ENCODE data around the gene EXOC4.

DNA sequence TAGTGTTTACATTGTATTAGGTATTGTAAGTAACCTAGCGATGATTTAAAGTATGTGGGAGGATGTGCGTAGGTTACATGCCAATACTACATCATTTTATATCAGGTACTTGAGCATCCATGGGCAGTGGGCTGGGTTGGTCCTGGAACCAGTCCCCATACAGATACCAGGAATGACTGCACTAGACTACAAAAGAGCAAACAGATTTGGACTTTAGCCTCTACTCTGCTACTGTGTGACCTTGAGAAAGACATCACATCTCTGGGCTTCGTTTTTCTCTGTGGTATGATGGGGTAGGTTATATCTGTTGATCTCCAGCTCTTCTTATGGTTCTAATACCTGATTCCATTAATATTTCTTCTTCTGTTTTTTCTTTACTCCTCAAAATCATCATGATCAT lies 461.8 kb downstream of the EXOC4 start:
- TF ChIP-seq, protein P1, sequence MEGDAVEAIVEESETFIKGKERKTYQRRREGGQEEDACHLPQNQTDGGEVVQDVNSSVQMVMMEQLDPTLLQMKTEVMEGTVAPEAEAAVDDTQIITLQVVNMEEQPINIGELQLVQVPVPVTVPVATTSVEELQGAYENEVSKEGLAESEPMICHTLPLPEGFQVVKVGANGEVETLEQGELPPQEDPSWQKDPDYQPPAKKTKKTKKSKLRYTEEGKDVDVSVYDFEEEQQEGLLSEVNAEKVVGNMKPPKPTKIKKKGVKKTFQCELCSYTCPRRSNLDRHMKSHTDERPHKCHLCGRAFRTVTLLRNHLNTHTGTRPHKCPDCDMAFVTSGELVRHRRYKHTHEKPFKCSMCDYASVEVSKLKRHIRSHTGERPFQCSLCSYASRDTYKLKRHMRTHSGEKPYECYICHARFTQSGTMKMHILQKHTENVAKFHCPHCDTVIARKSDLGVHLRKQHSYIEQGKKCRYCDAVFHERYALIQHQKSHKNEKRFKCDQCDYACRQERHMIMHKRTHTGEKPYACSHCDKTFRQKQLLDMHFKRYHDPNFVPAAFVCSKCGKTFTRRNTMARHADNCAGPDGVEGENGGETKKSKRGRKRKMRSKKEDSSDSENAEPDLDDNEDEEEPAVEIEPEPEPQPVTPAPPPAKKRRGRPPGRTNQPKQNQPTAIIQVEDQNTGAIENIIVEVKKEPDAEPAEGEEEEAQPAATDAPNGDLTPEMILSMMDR (IDR thresholded peaks at IDR 0.05), result no peak
- TF ChIP-seq POLR2A (IDR thresholded peaks at IDR 0.05), result no peak
